T-cell (primary cell): ENCODE measurements around the gene MBD1. TPM values are rescaled to one million over a fixed set of nuclear protein-coding genes. Genes with fewer than 3 reads are reported as not detected.
"Not testable (repeated sequence)": the region's sequence is repeated elsewhere in the genome, so short reads cannot be mapped to it uniquely, and the experiment has no call there.

Source experiments
- ATAC-seq, 4 experiments: fragments of 200-7000 bp in 3 of 4; fragments of 150-1000 bp in 1 of 4; cut with Tn5 transposase; replicated peaks in 1 of 4; 1 replicate in 3 of 4; 2 replicates in 1 of 4; pipeline ENCODE4 v1.10.0; 2021; ENCODE audit warnings: moderate library complexity in 3 of 4, mild to moderate bottlenecking in 2 of 4, moderate number of reproducible peaks in 1 of 4
- CTCF ChIA-PET, 2 donors: fragments of 300-600 bp; sonication (Branson Sonifier 250); formaldehyde crosslinking; loops; one replicate each; lab custom pipeline; 2022; ENCODE audit warnings: antibody characterized with exemption in 2 of 2; lab: Charles Lee
- POLR2A ChIA-PET, 2 donors: fragments of 300-600 bp; sonication (Branson Sonifier 250); formaldehyde crosslinking; loops; one replicate each; lab custom pipeline; 2022; ENCODE audit warnings: antibody characterized with exemption in 2 of 2; lab: Charles Lee
- DNase-seq, 35 experiments: peaks; one replicate each; pipeline versions ENCODE4 v3.0.0 to v3.0.0-alpha.2; 2013 to 2023
- H3K27ac ChIP-seq: one replicate; pipeline ENCODE4 v1.5.1; 2013; ENCODE audit warnings: low read length
- H3K27me3 ChIP-seq, 2 experiments: replicated peaks in 1 of 2; 1 replicate in 1 of 2; 2 replicates in 1 of 2; pipeline versions ENCODE4 v1.6.1 to v1.7.0; 2013; ENCODE audit warnings: low read length in 1 of 2, mixed read lengths in 1 of 2; ENCODE audit not compliant: control insufficient read depth in 2 of 2, insufficient read depth in 2 of 2; ENCODE audit errors: extremely low read depth in 1 of 2
- H3K36me3 ChIP-seq, 2 donors: 1 replicate in 1 of 2; 2 replicates in 1 of 2; pipeline versions ENCODE4 v1.6.1 to v1.7.0; 2013; ENCODE audit warnings: low read length in 1 of 2; ENCODE audit not compliant: control insufficient read depth in 2 of 2, insufficient read depth in 1 of 2; ENCODE audit errors: extremely low read depth in 1 of 2
- H3K4me1 ChIP-seq, 2 experiments: 1 replicate in 1 of 2; 2 replicates in 1 of 2; pipeline versions ENCODE4 v1.6.1 to v1.7.0; 2013; ENCODE audit warnings: low read length in 2 of 2, mixed read lengths in 1 of 2; ENCODE audit not compliant: insufficient read depth in 2 of 2, control insufficient read depth in 1 of 2; ENCODE audit errors: extremely low read depth in 1 of 2
- H3K4me3 ChIP-seq, 2 donors: 1 replicate in 1 of 2; 2 replicates in 1 of 2; pipeline versions ENCODE4 v1.5.1 to v1.7.0; 2013; ENCODE audit warnings: mild to moderate bottlenecking in 2 of 2, low read length in 1 of 2, moderate library complexity in 1 of 2; ENCODE audit not compliant: control insufficient read depth in 1 of 2; ENCODE audit errors: extremely low read depth in 1 of 2
- H3K9me3 ChIP-seq: 2 replicates; pipeline ENCODE4 v1.7.0; 2013
- H3K27ac Mint-ChIP-seq, 2 donors: one replicate each; pipeline ENCODE4 v1.8.0; 2020 to 2021; ENCODE audit warnings: mild to moderate bottlenecking in 2 of 2, mixed read lengths in 2 of 2
- H3K27me3 Mint-ChIP-seq, 2 donors: one replicate each; pipeline ENCODE4 v1.8.0; 2021 to 2022; ENCODE audit warnings: mixed read lengths in 2 of 2
- H3K36me3 Mint-ChIP-seq: one replicate; pipeline ENCODE4 v1.8.0; 2021; ENCODE audit warnings: mixed read lengths
- H3K4me1 Mint-ChIP-seq, 3 donors: one replicate each; pipeline ENCODE4 v1.8.0; 2020 to 2022; ENCODE audit warnings: mixed read lengths in 3 of 3, mild to moderate bottlenecking in 1 of 3
- H3K4me3 Mint-ChIP-seq, 3 donors: one replicate each; pipeline ENCODE4 v1.8.0; 2020 to 2022; ENCODE audit warnings: mild to moderate bottlenecking in 3 of 3, mixed read lengths in 3 of 3, moderate library complexity in 3 of 3
- H3K9me3 Mint-ChIP-seq, 3 donors: one replicate each; pipeline ENCODE4 v1.8.0; 2020 to 2022; ENCODE audit warnings: mixed read lengths in 3 of 3
- WGBS: methylation state at CpG from one replicate; pipeline ENCODE4 v1.1.5; 2013; ENCODE audit warnings: missing lambda C conversion rate; ENCODE audit not compliant: insufficient coverage; 5-methylcytosine and 5-hydroxymethylcytosine counted together
- total RNA-seq, 35 experiments: library from RNA in 6 of 35; stranded (reverse) in 6 of 35; fragments of 120-200 nt in 1 of 35; gene quantifications; one replicate each; pipeline versions ENCODE4 v1.2.1 to v1.2.4 and lab custom pipeline; 2013 to 2026

MBD1 gene
- total RNA-seq, 5 donors from 2014 or later (not counting 1 experiment from before 2014, with no cell fraction given) = 98.2 to 151 (median 136) TPM

DNA sequence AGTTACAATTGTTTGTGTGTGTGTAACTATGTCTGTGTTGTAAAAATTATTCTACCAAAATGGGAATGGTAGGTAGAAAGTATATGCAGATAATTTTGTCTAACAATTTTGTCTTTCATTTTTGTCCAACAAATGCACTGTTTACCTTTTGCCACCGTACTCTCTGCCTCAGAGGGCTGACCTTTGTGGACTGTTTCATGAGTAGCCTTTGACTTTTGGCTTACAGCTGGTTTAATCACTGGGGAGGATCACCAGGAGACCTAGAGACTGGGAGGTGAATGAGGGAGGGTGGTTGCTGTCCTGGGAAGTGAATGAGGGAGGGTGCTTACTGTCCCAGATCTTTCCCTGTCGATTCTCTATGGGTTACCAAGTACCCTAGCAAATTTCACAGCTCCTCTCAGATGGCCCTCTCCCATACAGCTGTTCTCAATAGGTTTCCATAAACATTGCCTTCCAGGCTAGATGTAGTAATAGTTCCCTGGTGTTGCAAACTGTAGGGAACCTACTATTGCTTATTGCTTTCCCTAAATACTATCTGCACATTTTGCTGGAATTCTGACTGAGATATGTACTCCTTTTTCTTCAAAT, 32.6 kb upstream of the MBD1 start:
- H3K27ac ChIP-seq = no peak overlapping the region
- CTCF ChIA-PET = no interaction called here
- no peaks in the 10 kb centered on the region for H3K9me3 ChIP-seq
- Mint-ChIP-seq H3K9me3 (no peaks in the 10 kb centered on the region), H3K36me3 (no peaks in the 10 kb centered on the region), H3K4me1 (peaks cover 0 to 2% (median 0%) of the 10 kb centered on the region in 3 donors), H3K27ac (no peak overlapping the region), H3K4me3 (no peak overlapping the region), H3K27me3 (peaks cover 8 to 12% of the 10 kb centered on the region in 2 donors)
- POLR2A ChIA-PET = no interaction called here
- no CpG with 5 or more reads among the region's 2 CpGs for WGBS
- no peak for ATAC-seq
- no peaks in the 10 kb centered on the region for H3K36me3 ChIP-seq
- H3K27me3 ChIP-seq = no peaks in the 10 kb centered on the region
- DNase-seq = no peak
- no peak overlapping the region for H3K4me3 ChIP-seq
- no peaks in the 10 kb centered on the region for H3K4me1 ChIP-seq

DNA sequence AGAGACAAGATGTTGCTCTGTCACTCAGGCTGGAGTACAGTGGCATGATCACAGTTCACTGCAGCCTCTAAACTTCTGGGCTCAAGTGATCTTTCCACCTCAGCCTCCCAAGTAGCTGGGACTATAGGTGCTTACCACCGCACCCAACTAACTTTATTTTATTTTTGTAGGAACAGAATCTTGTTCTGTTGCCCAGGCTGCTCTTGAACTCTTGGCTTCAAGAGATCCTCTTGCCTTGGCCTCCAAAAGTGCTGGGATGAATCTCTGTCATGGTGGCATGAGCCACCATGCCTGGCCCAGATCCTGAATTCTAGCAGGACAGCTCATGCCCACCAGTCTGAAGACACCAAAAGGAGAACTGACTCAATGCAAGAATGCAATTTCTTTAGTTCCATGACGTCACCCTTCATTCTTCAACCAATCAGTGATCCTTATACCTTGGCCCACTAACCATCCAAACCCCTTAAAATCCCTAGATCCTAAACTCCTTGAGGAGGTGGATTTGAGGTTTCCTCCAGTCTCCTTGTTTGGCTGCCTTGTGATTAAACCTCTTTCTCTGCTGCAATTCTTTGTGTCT, 31.8 kb upstream of the MBD1 start:
- H3K27ac ChIP-seq = no peak overlapping the region
- H3K27me3 ChIP-seq = no peaks in the 10 kb centered on the region
- Mint-ChIP-seq H3K27me3 (peaks cover 8 to 12% of the 10 kb centered on the region in 2 donors), H3K27ac (no peak overlapping the region), H3K9me3 (no peaks in the 10 kb centered on the region), H3K4me1 (peaks cover 0 to 8% (median 3%) of the 10 kb centered on the region in 3 donors), H3K36me3 (no peaks in the 10 kb centered on the region), H3K4me3 (no peak overlapping the region)
- no CpG with 5 or more reads among the region's 2 CpGs for WGBS
- H3K36me3 ChIP-seq = no peaks in the 10 kb centered on the region
- POLR2A ChIA-PET = no interaction called here
- DNase-seq (no peak), ATAC-seq (no peak)
- no peak overlapping the region for H3K4me3 ChIP-seq
- peaks cover 1 to 2% of the 10 kb centered on the region in 2 experiments for H3K4me1 ChIP-seq
- no peaks in the 10 kb centered on the region for H3K9me3 ChIP-seq
- CTCF ChIA-PET = no interaction called here

DNA sequence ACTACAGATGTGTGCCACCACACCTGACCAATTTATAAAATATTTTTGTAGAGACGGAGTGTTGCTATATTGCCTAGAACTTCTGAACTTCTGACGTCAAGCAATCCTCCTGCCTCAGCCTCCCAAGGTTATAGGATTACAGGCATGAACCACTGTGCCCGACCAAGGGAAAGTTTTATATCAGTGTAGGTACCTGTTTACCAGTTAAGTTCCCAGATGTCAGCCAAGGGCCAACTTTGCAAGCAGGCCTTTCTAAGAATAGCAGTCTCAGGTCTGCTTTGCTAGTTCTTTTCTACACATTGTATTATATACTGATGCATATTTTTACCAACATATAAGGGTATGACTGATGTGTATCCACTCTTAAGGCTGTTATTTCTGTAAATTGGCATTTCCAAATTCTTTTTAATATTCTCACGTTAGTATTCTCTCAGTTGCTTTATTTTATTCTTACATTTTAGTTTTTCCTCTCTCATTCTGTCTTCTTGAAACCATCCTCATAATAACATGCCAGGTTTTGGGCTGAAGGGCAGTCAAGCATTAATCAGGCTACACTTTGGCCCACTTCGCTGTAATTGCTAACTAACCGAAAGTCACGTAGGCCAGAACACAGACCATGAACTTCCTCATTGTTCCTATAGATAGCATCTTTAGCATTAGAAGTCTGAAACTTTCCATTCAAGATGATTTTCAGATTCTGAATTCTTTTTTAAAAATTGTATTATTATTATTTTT, 31.1 kb upstream of the MBD1 start:
- Mint-ChIP-seq H3K4me1 (peaks cover 6 to 14% (median 8%) of the 10 kb centered on the region in 3 donors), H3K36me3 (no peaks in the 10 kb centered on the region), H3K27ac (no peak overlapping the region), H3K27me3 (peaks cover 8 to 12% of the 10 kb centered on the region in 2 donors), H3K4me3 (no peak overlapping the region), H3K9me3 (no peaks in the 10 kb centered on the region)
- Histone ChIP-seq H3K27me3 (no peaks in the 10 kb centered on the region), H3K36me3 (no peaks in the 10 kb centered on the region), H3K4me3 (no peak overlapping the region), H3K9me3 (no peaks in the 10 kb centered on the region), H3K27ac (no peak overlapping the region), H3K4me1 (peaks cover 5 to 8% of the 10 kb centered on the region in 2 experiments)
- WGBS = 71% methylated on average over 1 of the region's 7 CpGs
- POLR2A ChIA-PET = no interaction called here
- ATAC-seq (no peak), DNase-seq (no peak)
- CTCF ChIA-PET = no interaction called here

DNA sequence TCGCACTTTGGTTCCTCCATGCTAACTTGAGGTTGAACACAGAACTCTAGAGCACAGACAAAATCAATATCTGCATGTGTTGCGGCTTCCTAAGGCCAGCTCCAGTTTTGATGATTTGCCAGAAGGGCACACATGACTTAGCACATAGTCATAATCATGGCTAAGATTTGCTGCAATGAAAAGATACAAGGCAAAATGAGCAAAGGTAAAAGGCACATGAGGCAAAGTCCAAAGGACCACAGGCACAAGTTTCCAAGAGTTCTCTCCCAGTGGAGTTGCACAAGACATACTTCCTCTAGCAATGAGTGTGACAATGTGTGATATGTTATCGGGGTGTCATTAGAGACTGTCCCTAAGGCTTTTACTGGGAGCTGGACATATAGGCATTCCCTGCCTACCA, 30.3 kb upstream of the MBD1 start:
- CTCF ChIA-PET = no interaction called here
- POLR2A ChIA-PET = no interaction called here

DNA sequence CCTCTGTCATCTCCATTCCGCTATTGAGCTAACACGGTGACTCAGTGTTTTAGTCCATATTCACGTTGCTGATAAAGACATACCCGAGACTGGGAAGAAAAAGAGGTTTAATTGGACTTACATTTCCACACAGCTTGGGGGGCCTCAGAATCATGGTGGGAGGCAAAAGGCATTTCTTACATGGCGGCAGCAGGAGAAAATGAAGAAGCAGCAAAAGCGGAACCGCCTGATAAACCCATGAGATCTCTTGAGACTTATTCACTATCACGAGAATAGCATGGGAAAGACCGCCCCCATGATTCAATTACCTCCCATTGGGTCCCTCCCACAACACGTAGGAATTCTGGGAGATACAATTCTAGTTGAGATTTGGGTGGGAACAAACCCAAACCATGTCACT, 28.8 kb upstream of the MBD1 start:
- no peak for DNase-seq
- Mint-ChIP-seq H3K27ac (no peak overlapping the region), H3K27me3 (peaks cover 7 to 12% of the 10 kb centered on the region in 2 donors), H3K4me1 (peaks cover 14 to 21% (median 15%) of the 10 kb centered on the region in 3 donors), H3K9me3 (peaks cover 2 to 3% (median 3%) of the 10 kb centered on the region in 3 donors), H3K36me3 (no peaks in the 10 kb centered on the region), H3K4me3 (no peak overlapping the region)
- ChIA-PET CTCF (no interaction called here), POLR2A (no interaction called here)
- no peak overlapping the region for H3K27ac ChIP-seq
- peaks cover 0 to 4% of the 10 kb centered on the region in 2 experiments for H3K27me3 ChIP-seq
- WGBS = 100% methylated on average over 3 of the region's 10 CpGs
- no peaks in the 10 kb centered on the region for H3K36me3 ChIP-seq
- ATAC-seq = no peak
- peaks cover 7 to 14% of the 10 kb centered on the region in 2 experiments for H3K4me1 ChIP-seq
- no peak overlapping the region for H3K4me3 ChIP-seq
- H3K9me3 ChIP-seq = peaks cover 2% of the 10 kb centered on the region

More for the DNA sequence above, 30.3 kb upstream of the MBD1 start:
- ATAC-seq (no peak), DNase-seq (no peak)
- H3K27ac Mint-ChIP-seq = no peak overlapping the region
- H3K4me3 Mint-ChIP-seq = no peak overlapping the region
- H3K27me3 Mint-ChIP-seq = peaks cover 5 to 12% of the 10 kb centered on the region in 2 donors
- peaks cover 7 to 14% of the 10 kb centered on the region in 2 experiments for H3K4me1 ChIP-seq
- H3K4me1 Mint-ChIP-seq = peaks cover 14 to 21% (median 14%) of the 10 kb centered on the region in 3 donors
- H3K4me3 ChIP-seq = no peak overlapping the region
- H3K36me3 Mint-ChIP-seq = no peaks in the 10 kb centered on the region
- no peak overlapping the region for H3K27ac ChIP-seq
- H3K27me3 ChIP-seq = peaks cover 0 to 4% of the 10 kb centered on the region in 2 experiments
- H3K9me3 ChIP-seq = no peaks in the 10 kb centered on the region
- no peaks in the 10 kb centered on the region for H3K9me3 Mint-ChIP-seq
- 75% methylated on average over 2 of the region's 3 CpGs for WGBS
- no peaks in the 10 kb centered on the region for H3K36me3 ChIP-seq

DNA sequence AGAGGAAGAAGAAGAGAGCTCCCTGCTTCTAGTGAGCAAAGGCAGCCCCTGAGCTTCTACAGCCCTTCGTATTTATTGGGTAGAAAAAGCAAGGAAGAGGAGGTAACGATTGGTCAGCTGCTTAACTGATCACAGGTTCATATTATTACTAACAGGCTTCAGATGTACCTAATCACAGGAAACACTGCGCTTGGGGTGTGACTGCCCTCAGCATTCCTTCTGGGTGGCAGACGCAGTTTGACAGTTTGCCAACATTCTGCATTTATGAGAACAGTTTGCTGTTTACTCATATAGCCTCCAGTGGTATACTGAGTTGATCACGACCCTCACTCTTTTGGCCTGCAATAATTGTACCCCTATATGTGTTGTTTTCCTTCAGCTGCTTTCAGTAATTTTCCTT, 27.5 kb upstream of the MBD1 start:
- CTCF ChIA-PET = interaction anchor here (0.6 kb wide), 2 partner anchors 800 to 815 kb away, joined by 4 to 5 read pairs; no protein-coding TSS in a partner anchor
- peaks cover 14 to 21% (median 15%) of the 10 kb centered on the region in 3 donors for H3K4me1 Mint-ChIP-seq
- H3K27me3 ChIP-seq, H3K9me3 ChIP-seq, H3K4me3 ChIP-seq, DNase-seq, POLR2A ChIA-PET, H3K9me3 Mint-ChIP-seq, H3K36me3 ChIP-seq, ATAC-seq, H3K27ac Mint-ChIP-seq, H3K36me3 Mint-ChIP-seq, H3K27ac ChIP-seq: not testable (repeated sequence)
- peaks cover 7 to 14% of the 10 kb centered on the region in 2 experiments for H3K4me1 ChIP-seq
- H3K27me3 Mint-ChIP-seq = peaks cover 10 to 17% of the 10 kb centered on the region in 2 donors
- peak overlapping the region in 1 of 3 donors; percentile 85 for H3K4me3 Mint-ChIP-seq
- WGBS = 61% methylated on average over 2 of the region's 5 CpGs
